ENCODE data around the gene SUDS3. TPM values are rescaled to one million over a fixed set of nuclear protein-coding genes. Genes with fewer than 3 reads are reported as not detected.

SUDS3 gene
- total and polyA plus RNA-seq, 4 donors: 6.7 to 22.8 (median 12.3) TPM

DNA sequence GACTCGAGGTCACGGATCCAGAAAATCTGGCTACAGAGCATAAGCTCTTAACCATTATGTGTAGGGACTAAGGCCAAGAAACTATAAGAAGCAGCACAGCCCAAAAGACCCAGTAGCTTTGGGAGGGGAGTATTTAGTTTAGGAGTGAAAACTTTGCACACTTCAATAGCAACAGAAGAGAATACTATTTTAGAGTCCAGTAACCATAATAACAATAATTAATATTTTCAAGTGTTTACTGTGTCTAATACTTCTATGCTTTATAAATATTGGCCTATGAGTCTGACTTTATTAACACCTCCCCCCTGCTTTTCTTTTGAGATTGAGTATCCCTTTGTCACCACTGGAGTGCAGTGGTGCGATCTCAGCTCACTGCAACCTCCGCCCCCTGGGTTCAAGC lies 82.8 kb downstream of the SUDS3 start:
- H3K4me3 ChIP-seq (ENCODE audit: low read depth in 1 of 3, low read length in 3 of 3): no peak overlapping the region
- no peak for DNase-seq (ENCODE audit: low spot score)
- WGBS: 89% methylated on average over 4 of the region's 4 CpGs
- TF ChIP-seq ZBTB33 (IDR thresholded peaks at IDR 0.05) (no peak), JUND (IDR thresholded peaks at IDR 0.05) (no peak), FOXA2 (IDR thresholded peaks at IDR 0.05) (no peak), HNF4A (conservative IDR thresholded peaks at IDR 0.05) (no peak), MAX (IDR thresholded peaks at IDR 0.05) (no peak), RAD21 (IDR thresholded peaks at IDR 0.05) (no peak), FOXA1 (IDR thresholded peaks at IDR 0.05) (no peak), TAF1 (conservative IDR thresholded peaks at IDR 0.05) (no peak), HNF4G (IDR thresholded peaks at IDR 0.05) (no peak), GABPA (IDR thresholded peaks at IDR 0.05 in 1 of 2, conservative IDR thresholded peaks at IDR 0.05 in 1 of 2) (no peak), YY1 (IDR thresholded peaks at IDR 0.05) (no peak), RXRA (IDR thresholded peaks at IDR 0.05) (no peak), CTCF (IDR thresholded peaks at IDR 0.05; ENCODE audit: low read depth, low read length, missing input control) (no peak), EGR1 (IDR thresholded peaks at IDR 0.05; ENCODE audit: low read depth in 2 of 2) (no peak), SP1 (IDR thresholded peaks at IDR 0.05) (no peak), NR2F2 (IDR thresholded peaks at IDR 0.05) (no peak)
- TF ChIP-seq, protein P1, sequence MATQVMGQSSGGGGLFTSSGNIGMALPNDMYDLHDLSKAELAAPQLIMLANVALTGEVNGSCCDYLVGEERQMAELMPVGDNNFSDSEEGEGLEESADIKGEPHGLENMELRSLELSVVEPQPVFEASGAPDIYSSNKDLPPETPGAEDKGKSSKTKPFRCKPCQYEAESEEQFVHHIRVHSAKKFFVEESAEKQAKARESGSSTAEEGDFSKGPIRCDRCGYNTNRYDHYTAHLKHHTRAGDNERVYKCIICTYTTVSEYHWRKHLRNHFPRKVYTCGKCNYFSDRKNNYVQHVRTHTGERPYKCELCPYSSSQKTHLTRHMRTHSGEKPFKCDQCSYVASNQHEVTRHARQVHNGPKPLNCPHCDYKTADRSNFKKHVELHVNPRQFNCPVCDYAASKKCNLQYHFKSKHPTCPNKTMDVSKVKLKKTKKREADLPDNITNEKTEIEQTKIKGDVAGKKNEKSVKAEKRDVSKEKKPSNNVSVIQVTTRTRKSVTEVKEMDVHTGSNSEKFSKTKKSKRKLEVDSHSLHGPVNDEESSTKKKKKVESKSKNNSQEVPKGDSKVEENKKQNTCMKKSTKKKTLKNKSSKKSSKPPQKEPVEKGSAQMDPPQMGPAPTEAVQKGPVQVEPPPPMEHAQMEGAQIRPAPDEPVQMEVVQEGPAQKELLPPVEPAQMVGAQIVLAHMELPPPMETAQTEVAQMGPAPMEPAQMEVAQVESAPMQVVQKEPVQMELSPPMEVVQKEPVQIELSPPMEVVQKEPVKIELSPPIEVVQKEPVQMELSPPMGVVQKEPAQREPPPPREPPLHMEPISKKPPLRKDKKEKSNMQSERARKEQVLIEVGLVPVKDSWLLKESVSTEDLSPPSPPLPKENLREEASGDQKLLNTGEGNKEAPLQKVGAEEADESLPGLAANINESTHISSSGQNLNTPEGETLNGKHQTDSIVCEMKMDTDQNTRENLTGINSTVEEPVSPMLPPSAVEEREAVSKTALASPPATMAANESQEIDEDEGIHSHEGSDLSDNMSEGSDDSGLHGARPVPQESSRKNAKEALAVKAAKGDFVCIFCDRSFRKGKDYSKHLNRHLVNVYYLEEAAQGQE (IDR thresholded peaks at IDR 0.05): no peak
- TF ChIP-seq, protein P2, sequence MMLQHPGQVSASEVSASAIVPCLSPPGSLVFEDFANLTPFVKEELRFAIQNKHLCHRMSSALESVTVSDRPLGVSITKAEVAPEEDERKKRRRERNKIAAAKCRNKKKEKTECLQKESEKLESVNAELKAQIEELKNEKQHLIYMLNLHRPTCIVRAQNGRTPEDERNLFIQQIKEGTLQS (IDR thresholded peaks at IDR 0.05): no peak
- no peak overlapping the region for H3K27ac ChIP-seq (ENCODE audit: low read depth in 1 of 2, low read length in 2 of 2)
- no peak overlapping the region for H3K9ac ChIP-seq (ENCODE audit: low read depth in 1 of 2, low read length in 2 of 2)
- H3K4me1 ChIP-seq (ENCODE audit: control insufficient read depth in 4 of 4, insufficient read depth in 4 of 4, low read length in 3 of 4): no peaks in the 10 kb centered on the region
- H3K36me3 ChIP-seq (ENCODE audit: control insufficient read depth in 4 of 4, insufficient read depth in 3 of 4, low read depth in 1 of 4, low read length in 3 of 4): no peaks in the 10 kb centered on the region
- H3K27me3 ChIP-seq (ENCODE audit: control insufficient read depth in 4 of 4, insufficient read depth in 4 of 4, low read length in 3 of 4): no peaks in the 10 kb centered on the region
- peaks cover 0 to 3% (median 0%) of the 10 kb centered on the region in 4 donors for H3K9me3 ChIP-seq (ENCODE audit: control insufficient read depth in 4 of 4, low read length in 3 of 4)
